Adipocyte (in vitro differentiated cells): Measurements from ENCODE around the gene SDCBP2.

Experiments used
- DNase-seq: peaks from one replicate; pipeline ENCODE4 v3.0.0-alpha.2; 2015; ENCODE audit warnings: low read depth
- H3K27me3 ChIP-seq: replicated peaks from 2 replicates; pipeline ENCODE4 v1.7.0; 2013; ENCODE audit warnings: mild to moderate bottlenecking, low read length, moderate library complexity; ENCODE audit not compliant: control insufficient read depth, insufficient read depth
- H3K36me3 ChIP-seq: 2 replicates; pipeline ENCODE4 v1.7.0; 2013; ENCODE audit warnings: low read length, mild to moderate bottlenecking, moderate library complexity; ENCODE audit not compliant: control insufficient read depth, insufficient read depth, severe bottlenecking
- H3K4me1 ChIP-seq: 2 replicates; pipeline ENCODE4 v1.7.0; 2013; ENCODE audit warnings: mild to moderate bottlenecking, low read length, moderate library complexity; ENCODE audit not compliant: control insufficient read depth, insufficient read depth
- H3K4me3 ChIP-seq: 2 replicates; pipeline ENCODE4 v1.7.0; 2013; ENCODE audit warnings: mild to moderate bottlenecking, low read length, moderate library complexity
- H3K9ac ChIP-seq: 2 replicates; pipeline ENCODE4 v1.7.0; 2013; ENCODE audit warnings: mild to moderate bottlenecking, low read length, moderate library complexity
- H3K9me3 ChIP-seq: 2 replicates; pipeline ENCODE4 v1.7.0; 2013; ENCODE audit warnings: mild to moderate bottlenecking, low read length, moderate library complexity; ENCODE audit not compliant: control insufficient read depth

The SDCBP2 gene

GRCh38 chr20:1300083-1300840 is 28.7 kb downstream of the SDCBP2 start:
- H3K36me3 ChIP-seq = peaks cover 17% of the 10 kb centered on the region
- H3K9me3 ChIP-seq = no peaks in the 10 kb centered on the region
- H3K4me3 ChIP-seq = no peak overlapping the region
- no peak overlapping the region for H3K9ac ChIP-seq
- H3K4me1 ChIP-seq = no peaks in the 10 kb centered on the region
- no peaks in the 10 kb centered on the region for H3K27me3 ChIP-seq
- DNase-seq = no peak

- Histone ChIP-seq H3K27me3 (no peaks in the 10 kb centered on the region), H3K9me3 (no peaks in the 10 kb centered on the region), H3K9ac (no peak overlapping the region), H3K36me3 (peaks cover 16% of the 10 kb centered on the region), H3K4me3 (no peak overlapping the region), H3K4me1 (no peaks in the 10 kb centered on the region)
- DNase-seq = no peak
Observed at GRCh38 chr20:1299522-1299921, 29.4 kb downstream of the SDCBP2 start.

- Histone ChIP-seq H3K9ac (no peak overlapping the region), H3K9me3 (no peaks in the 10 kb centered on the region), H3K27me3 (no peaks in the 10 kb centered on the region), H3K4me3 (no peak overlapping the region), H3K4me1 (no peaks in the 10 kb centered on the region), H3K36me3 (peaks cover 14% of the 10 kb centered on the region)
- DNase-seq = no peak
Observed at GRCh38 chr20:1298888-1299511, 29.9 kb downstream of the SDCBP2 start.

GRCh38 chr20:1298166-1298565 is 30.8 kb downstream of the SDCBP2 start:
- DNase-seq = no peak
- no peak overlapping the region for H3K9ac ChIP-seq

GRCh38 chr20:1297486-1297885 is 31.5 kb downstream of the SDCBP2 start:
- Histone ChIP-seq H3K36me3 (peaks cover 13% of the 10 kb centered on the region), H3K9ac (no peak overlapping the region), H3K27me3 (no peaks in the 10 kb centered on the region), H3K4me1 (no peaks in the 10 kb centered on the region), H3K4me3 (no peak overlapping the region), H3K9me3 (no peaks in the 10 kb centered on the region)
- no peak for DNase-seq

More at GRCh38 chr20:1298166-1298565, 30.8 kb downstream of the SDCBP2 start:
- Histone ChIP-seq H3K4me1 (no peaks in the 10 kb centered on the region), H3K36me3 (peaks cover 13% of the 10 kb centered on the region), H3K4me3 (no peak overlapping the region), H3K9me3 (no peaks in the 10 kb centered on the region), H3K27me3 (no peaks in the 10 kb centered on the region)

GRCh38 chr20:1296922-1297321 is 32.0 kb downstream of the SDCBP2 start:
- Histone ChIP-seq H3K4me1 (no peaks in the 10 kb centered on the region), H3K27me3 (no peaks in the 10 kb centered on the region), H3K9ac (no peak overlapping the region), H3K4me3 (no peak overlapping the region), H3K9me3 (no peaks in the 10 kb centered on the region), H3K36me3 (peaks cover 13% of the 10 kb centered on the region)
- no peak for DNase-seq

- no peak for DNase-seq
- Histone ChIP-seq H3K4me1 (no peaks in the 10 kb centered on the region), H3K36me3 (peaks cover 13% of the 10 kb centered on the region), H3K4me3 (no peak overlapping the region), H3K9ac (no peak overlapping the region), H3K27me3 (no peaks in the 10 kb centered on the region), H3K9me3 (no peaks in the 10 kb centered on the region)
Observed at GRCh38 chr20:1296117-1296610, 32.8 kb downstream of the SDCBP2 start.

- H3K4me1 ChIP-seq = no peaks in the 10 kb centered on the region
- no peak overlapping the region for H3K9ac ChIP-seq
- no peaks in the 10 kb centered on the region for H3K27me3 ChIP-seq
- H3K4me3 ChIP-seq = no peak overlapping the region
- DNase-seq = no peak
- no peaks in the 10 kb centered on the region for H3K9me3 ChIP-seq
- peaks cover 13% of the 10 kb centered on the region for H3K36me3 ChIP-seq
Observed at GRCh38 chr20:1295276-1295930, 33.5 kb downstream of the SDCBP2 start.

GRCh38 chr20:1294497-1294896 is 34.4 kb downstream of the SDCBP2 start:
- H3K27me3 ChIP-seq = no peaks in the 10 kb centered on the region

GRCh38 chr20:1293641-1294379 is 35.1 kb downstream of the SDCBP2 start:
- no peaks in the 10 kb centered on the region for H3K27me3 ChIP-seq
- DNase-seq = no peak
- H3K4me1 ChIP-seq = no peaks in the 10 kb centered on the region
- H3K9ac ChIP-seq = no peak overlapping the region
- no peak overlapping the region for H3K4me3 ChIP-seq
- no peaks in the 10 kb centered on the region for H3K9me3 ChIP-seq
- peaks cover under 1% of the 10 kb centered on the region for H3K36me3 ChIP-seq

More at GRCh38 chr20:1294497-1294896, 34.4 kb downstream of the SDCBP2 start:
- peaks cover 7% of the 10 kb centered on the region for H3K36me3 ChIP-seq
- H3K4me3 ChIP-seq = no peak overlapping the region
- no peak for DNase-seq
- no peaks in the 10 kb centered on the region for H3K4me1 ChIP-seq
- no peaks in the 10 kb centered on the region for H3K9me3 ChIP-seq
- H3K9ac ChIP-seq = no peak overlapping the region

- no peak for DNase-seq
- Histone ChIP-seq H3K9ac (no peak overlapping the region), H3K27me3 (no peaks in the 10 kb centered on the region), H3K36me3 (no peaks in the 10 kb centered on the region), H3K4me1 (no peaks in the 10 kb centered on the region), H3K9me3 (no peaks in the 10 kb centered on the region), H3K4me3 (no peak overlapping the region)
Observed at GRCh38 chr20:1292620-1293019, 36.3 kb downstream of the SDCBP2 start.
